H1 (cell line): ENCODE data around the gene PLEKHG3. TPM values are rescaled to one million over a fixed set of nuclear protein-coding genes. Genes with fewer than 3 reads are reported as not detected.

Source experiments
- CTCF ChIA-PET: fragments of 300-600 bp; sonication (Branson Sonifier 250); formaldehyde crosslinking; loops from one replicate; lab custom pipeline; 2021; ENCODE audit not compliant: partially characterized antibody; lab: Charles Lee
- POLR2A ChIA-PET: fragments of 300-600 bp; sonication (Branson Sonifier 250); formaldehyde crosslinking; loops from one replicate; lab custom pipeline; 2021; ENCODE audit warnings: inconsistent platforms; ENCODE audit not compliant: partially characterized antibody; lab: Charles Lee
- DNase-seq, 2 experiments: peaks; one replicate each; pipeline versions ENCODE4 v3.0.0 to v3.0.0-alpha.2; 2010 to 2022; ENCODE audit warnings: low spot score in 2 of 2, low read depth in 1 of 2, mixed read lengths in 1 of 2
- FAIRE-seq: peaks from 2 replicates; lab custom pipeline; 2011; peaks lifted over from hg19 to GRCh38; lab: Jason Lieb, UNC
- H2AFZ ChIP-seq: 2 replicates; pipeline ENCODE4 v1.8.1; 2012; ENCODE audit warnings: low read length, inconsistent platforms
- H2AK5ac ChIP-seq: 2 replicates; pipeline ENCODE4 v1.6.1; 2013; ENCODE audit warnings: low read depth, low read length
- H2BK120ac ChIP-seq: replicated peaks from 2 replicates; pipeline ENCODE3; 2013; ENCODE audit warnings: low read depth, low read length, inconsistent platforms
- H2BK12ac ChIP-seq: 2 replicates; pipeline ENCODE4 v1.6.1; 2013; ENCODE audit warnings: low read depth, low read length
- H2BK15ac ChIP-seq: 2 replicates; pipeline ENCODE4 v1.6.1; 2013; ENCODE audit warnings: low read length
- H2BK20ac ChIP-seq: 2 replicates; pipeline ENCODE4 v1.6.1; 2013; ENCODE audit warnings: low read length
- H2BK5ac ChIP-seq: 2 replicates; pipeline ENCODE4 v1.6.1; 2013; ENCODE audit warnings: low read depth, low read length
- H3K14ac ChIP-seq: 2 replicates; pipeline ENCODE4 v1.6.1; 2013; ENCODE audit warnings: inconsistent platforms; ENCODE audit not compliant: insufficient read length
- H3K18ac ChIP-seq: 2 replicates; pipeline ENCODE4 v1.6.1; 2013; ENCODE audit warnings: low read length; ENCODE audit errors: extremely low read depth
- H3K23ac ChIP-seq: 2 replicates; pipeline ENCODE4 v1.6.1; 2013; ENCODE audit warnings: inconsistent platforms; ENCODE audit not compliant: insufficient read length
- H3K23me2 ChIP-seq: 2 replicates; pipeline ENCODE4 v1.6.1; 2013; ENCODE audit warnings: low read depth, low read length
- H3K27ac ChIP-seq: 2 replicates; pipeline ENCODE4 v1.6.1; 2011; ENCODE audit warnings: low read depth, low read length, inconsistent platforms
- H3K27me3 ChIP-seq, 4 experiments: replicated peaks in 1 of 4; 1 replicate in 1 of 4; 2 replicates in 3 of 4; pipeline versions ENCODE4 v1.6.1 to v1.8.1; 2011 to 2013; ENCODE audit warnings: low read length in 3 of 4, mild to moderate bottlenecking in 3 of 4, inconsistent platforms in 2 of 4, mixed read lengths in 2 of 4, moderate library complexity in 1 of 4; ENCODE audit not compliant: control insufficient read depth in 3 of 4, insufficient read depth in 3 of 4; ENCODE audit errors: extremely low read depth in 1 of 4
- H3K36me3 ChIP-seq, 4 experiments: 2 replicates each; pipeline versions ENCODE4 v1.6.1 to v1.8.1; 2011 to 2013; ENCODE audit warnings: mild to moderate bottlenecking in 4 of 4, low read length in 3 of 4, moderate library complexity in 2 of 4, control low read depth in 1 of 4, inconsistent platforms in 1 of 4; ENCODE audit not compliant: insufficient read depth in 4 of 4, control insufficient read depth in 2 of 4
- H3K4ac ChIP-seq: replicated peaks from 2 replicates; pipeline ENCODE3; 2013; ENCODE audit warnings: low read length, low read depth, mixed read lengths, inconsistent platforms; ENCODE audit not compliant: insufficient read length
- H3K4me1 ChIP-seq, 4 experiments: replicated peaks in 1 of 4; 1 replicate in 1 of 4; 2 replicates in 3 of 4; pipeline versions ENCODE4 v1.6.1 to v1.8.1; 2011 to 2013; ENCODE audit warnings: low read length in 3 of 4, inconsistent platforms in 2 of 4, mixed read lengths in 1 of 4; ENCODE audit not compliant: insufficient read depth in 4 of 4, control insufficient read depth in 3 of 4
- H3K4me2 ChIP-seq, 2 experiments: 2 replicates each; pipeline versions ENCODE4 v1.6.1 to v1.8.1; 2011 to 2013; ENCODE audit warnings: low read depth in 2 of 2, low read length in 2 of 2, control low read depth in 1 of 2, inconsistent platforms in 1 of 2, mild to moderate bottlenecking in 1 of 2; ENCODE audit not compliant: insufficient read depth in 1 of 2
- H3K4me3 ChIP-seq, 4 experiments: fragments of 200-600, 300-600 bp in 1 of 4; sonication (generic), shearing (Covaris generic), sonication (Bioruptor Twin) in 1 of 4; 2 replicates each; pipeline versions ENCODE4 v1.5.1 to v1.8.1; 2011 to 2016; ENCODE audit warnings: low read length in 4 of 4, low read depth in 3 of 4, control low read depth in 2 of 4, inconsistent platforms in 2 of 4, mild to moderate bottlenecking in 2 of 4, mixed read lengths in 1 of 4, moderate library complexity in 1 of 4; ENCODE audit not compliant: insufficient read depth in 2 of 4; ENCODE audit errors: extremely low read depth in 1 of 4
- H3K56ac ChIP-seq: replicated peaks from 2 replicates; pipeline ENCODE3; 2013; ENCODE audit warnings: low read depth, mild to moderate bottlenecking, mixed read lengths, low read length, inconsistent platforms; ENCODE audit not compliant: insufficient read length
- H3K79me1 ChIP-seq: 2 replicates; pipeline ENCODE4 v1.6.1; 2013; ENCODE audit warnings: low read depth, low read length, control low read depth
- H3K79me2 ChIP-seq, 2 experiments: 2 replicates each; pipeline versions ENCODE4 v1.6.1 to v1.8.1; 2012 to 2013; ENCODE audit warnings: low read length in 2 of 2, mild to moderate bottlenecking in 2 of 2, inconsistent platforms in 1 of 2; ENCODE audit not compliant: insufficient read depth in 2 of 2, control insufficient read depth in 1 of 2
- H3K9ac ChIP-seq, 4 experiments: replicated peaks in 1 of 4; 1 replicate in 1 of 4; 2 replicates in 3 of 4; pipeline versions ENCODE4 v1.6.1 to v1.8.1; 2011 to 2013; ENCODE audit warnings: low read depth in 3 of 4, low read length in 3 of 4, control low read depth in 2 of 4, mild to moderate bottlenecking in 2 of 4, moderate library complexity in 2 of 4, inconsistent platforms in 1 of 4; ENCODE audit errors: extremely low read depth in 1 of 4
- H3K9me3 ChIP-seq, 2 experiments: 2 replicates each; pipeline versions ENCODE4 v1.6.1 to v1.8.1; 2012 to 2013; ENCODE audit warnings: mild to moderate bottlenecking in 2 of 2, moderate library complexity in 2 of 2, control low read depth in 1 of 2, inconsistent platforms in 1 of 2, low read depth in 1 of 2, low read length in 1 of 2, mixed read lengths in 1 of 2; ENCODE audit not compliant: insufficient read depth in 2 of 2
- H4K20me1 ChIP-seq, 2 experiments: replicated peaks in 1 of 2; 2 replicates each; pipeline versions ENCODE3 to v1.8.1; 2011 to 2013; ENCODE audit warnings: inconsistent platforms in 2 of 2, low read length in 2 of 2, mild to moderate bottlenecking in 1 of 2; ENCODE audit not compliant: insufficient read depth in 2 of 2, control insufficient read depth in 1 of 2
- H4K5ac ChIP-seq: 2 replicates; pipeline ENCODE4 v1.6.1; 2013; ENCODE audit warnings: low read length, low read depth, mixed read lengths, inconsistent platforms; ENCODE audit not compliant: insufficient read length
- H4K8ac ChIP-seq: 2 replicates; pipeline ENCODE4 v1.8.0; 2013; ENCODE audit warnings: mild to moderate bottlenecking, moderate library complexity, low read length, inconsistent platforms; ENCODE audit not compliant: insufficient read depth; ENCODE audit errors: extremely low read depth
- H4K91ac ChIP-seq: replicated peaks from 2 replicates; pipeline ENCODE3; 2013; ENCODE audit warnings: low read length, mixed read lengths, inconsistent platforms; ENCODE audit not compliant: insufficient read length
- EP300 ChIP-seq, 2 experiments: IDR thresholded peaks; 1 replicate in 1 of 2; 2 replicates in 1 of 2; pipeline ENCODE4 v1.6.1; 2011 to 2012; ENCODE audit warnings: low read depth in 2 of 2, low read length in 2 of 2, mild to moderate bottlenecking in 2 of 2, borderline replicate concordance in 1 of 2, inconsistent platforms in 1 of 2, moderate library complexity in 1 of 2
- JUN ChIP-seq: IDR thresholded peaks from 2 replicates; pipeline ENCODE4 v1.6.1; 2011; ENCODE audit warnings: low read depth, mild to moderate bottlenecking, improper control_type of control experiment, low read length
- KDM5A ChIP-seq: fragments of 200-600 bp; IDR thresholded peaks from 2 replicates; pipeline ENCODE4 v1.7.1; 2012; ENCODE audit warnings: mild to moderate bottlenecking, low read length, inconsistent platforms, mixed read lengths
- MAX ChIP-seq: IDR thresholded peaks from 2 replicates; pipeline ENCODE4 v1.6.1; 2012; ENCODE audit warnings: inconsistent platforms
- NANOG ChIP-seq: IDR thresholded peaks from 2 replicates; pipeline ENCODE4 v1.6.1; 2011; ENCODE audit warnings: low read length, low read depth, mild to moderate bottlenecking, inconsistent platforms; ENCODE audit not compliant: insufficient read depth, poor library complexity, severe bottlenecking
- PHF8 ChIP-seq: fragments of 200-600 bp; sonication (generic); conservative IDR thresholded peaks from 2 replicates; pipeline ENCODE4 v1.7.1; 2012; ENCODE audit warnings: low read depth, mild to moderate bottlenecking, inconsistent platforms, low read length, moderate library complexity
- POLR2A ChIP-seq, 2 experiments: IDR thresholded peaks; 1 replicate in 1 of 2; 2 replicates in 1 of 2; pipeline ENCODE4 v1.6.1; 2011; ENCODE audit warnings: low read depth in 2 of 2, low read length in 2 of 2, mild to moderate bottlenecking in 2 of 2; ENCODE audit errors: control extremely low read depth in 1 of 2
- RXRA ChIP-seq: IDR thresholded peaks from 2 replicates; pipeline ENCODE4 v1.6.1; 2011; ENCODE audit warnings: low read depth, mild to moderate bottlenecking, low read length, moderate library complexity; ENCODE audit not compliant: insufficient read depth
- SIN3A ChIP-seq, 2 experiments: IDR thresholded peaks in 1 of 2; conservative IDR thresholded peaks in 1 of 2; 2 replicates each; pipeline ENCODE4 v1.6.1; 2011 to 2012; ENCODE audit warnings: low read length in 2 of 2, improper control_type of control experiment in 1 of 2, low read depth in 1 of 2, mild to moderate bottlenecking in 1 of 2
- SRF ChIP-seq: IDR thresholded peaks from 2 replicates; pipeline ENCODE4 v1.6.1; 2011; ENCODE audit warnings: mild to moderate bottlenecking, low read depth, low read length, moderate library complexity
- TEAD4 ChIP-seq: IDR thresholded peaks from 2 replicates; pipeline ENCODE4 v1.6.1; 2012; ENCODE audit warnings: low read depth, low read length, inconsistent platforms, mixed read lengths
- USF2 ChIP-seq: IDR thresholded peaks from 2 replicates; pipeline ENCODE4 v1.6.1; 2011; ENCODE audit warnings: low read length, improper control_type of control experiment
- YY1 ChIP-seq: IDR thresholded peaks from 2 replicates; pipeline ENCODE4 v1.6.1; 2011; ENCODE audit warnings: low read depth, mild to moderate bottlenecking, low read length
- WGBS, 2 experiments: shearing (Covaris generic) in 1 of 2; methylation state at CpG; one replicate each; pipeline versions ENCODE4 v1.1.6 to v1.1.7; 2013 to 2015; ENCODE audit warnings: low lambda C conversion rate in 2 of 2, mixed read lengths in 2 of 2, inconsistent platforms in 1 of 2, low coverage in 1 of 2, missing lambda C conversion rate in 1 of 2; ENCODE audit not compliant: insufficient replicate concordance in 2 of 2, insufficient coverage in 1 of 2, insufficient read length in 1 of 2; ENCODE audit errors: extremely low coverage in 1 of 2, missing lambda C conversion rate in 1 of 2; 5-methylcytosine and 5-hydroxymethylcytosine counted together
- polyA plus RNA-seq, 7 experiments: library from polyadenylated mRNA; depleted of rRNA in 3 of 7; stranded (reverse) in 5 of 7; unstranded in 2 of 7; fragments of >200 nt in 5 of 7; fragments of 200-250 nt in 2 of 7; gene quantifications; 1 replicate in 5 of 7; 2 replicates in 1 of 7; 4 replicates in 1 of 7; pipeline versions ENCODE4 v1.2.1 to v1.2.3, GENCODE V29; 2011 to 2013; ENCODE audit warnings: missing spikeins in 2 of 7, mixed read lengths in 2 of 7
- total RNA-seq: library from RNA; stranded (reverse); fragmentation: NEBNext Ultra II Directional; extraction: Animal tissue kit (Norgen Biotek cat#: 25700); gene quantifications from 2 replicates; pipeline ENCODE4 v1.2.1, GENCODE V29; 2021

Gene PLEKHG3
- total and polyA plus RNA-seq, 2 of the 8 experiments (the other 6 are each of a cell fraction or from before 2014, with no cell fraction given), result 43.4 to 90.6 TPM

GRCh38 chr14:64771161-64771560, 66.9 kb downstream of the PLEKHG3 start:
- DNase-seq, result no peak
- H3K36me3 ChIP-seq, result no peaks in the 10 kb centered on the region
- H3K9me3 ChIP-seq, result peaks cover 15 to 26% of the 10 kb centered on the region in 2 experiments
- H2BK120ac ChIP-seq, result no peak overlapping the region
- H3K18ac ChIP-seq, result no peak overlapping the region
- H4K5ac ChIP-seq, result no peak overlapping the region
- no peak for FAIRE-seq
- H3K14ac ChIP-seq, result no peak overlapping the region
- peaks cover 3 to 10% (median 8%) of the 10 kb centered on the region in 4 experiments for H3K4me1 ChIP-seq
- POLR2A ChIA-PET, result no interaction called here
- peaks cover under 1% of the 10 kb centered on the region; the same call in 1 of the 2 replicates for H3K23me2 ChIP-seq
- H3K4ac ChIP-seq, result no peak overlapping the region
- no peaks in the 10 kb centered on the region for H3K79me2 ChIP-seq
- 0 out of 2 replicates have a peak overlapping the region, but pooled peaks have one; percentile 11 for H2BK12ac ChIP-seq
- CTCF ChIA-PET, result interaction anchor here (0.5 to 9.1 kb wide), 16 partner anchors 9 to 268 kb away, joined by 3 to 96 read pairs (median 5); partner anchors contain the start of gene ZBTB25
- H3K27ac ChIP-seq, result no peak overlapping the region
- no peak overlapping the region for H3K23ac ChIP-seq
- no peak overlapping the region for H2AFZ ChIP-seq
- H3K56ac ChIP-seq, result no peak overlapping the region
- H2BK15ac ChIP-seq, result no peak overlapping the region
- H3K4me2 ChIP-seq, result no peak overlapping the region
- H4K20me1 ChIP-seq, result peaks cover 0 to under 1% of the 10 kb centered on the region in 2 experiments
- no peaks in the 10 kb centered on the region for H3K79me1 ChIP-seq
- H2BK5ac ChIP-seq, result no peak overlapping the region
- no peak overlapping the region for H4K91ac ChIP-seq
- 90% methylated on average over 2 of the region's 2 CpGs; no CpG with 5 or more reads in 1 of the 2 experiments for WGBS, 2 experiments
- no peak overlapping the region for H2AK5ac ChIP-seq
- H2BK20ac ChIP-seq, result no peak overlapping the region
- no peak overlapping the region for H4K8ac ChIP-seq
- H3K4me3 ChIP-seq, result no peak overlapping the region
- H3K27me3 ChIP-seq, result no peaks in the 10 kb centered on the region
- no peak overlapping the region for H3K9ac ChIP-seq
- TF ChIP-seq EP300 (IDR thresholded peaks at IDR 0.05; ENCODE audit: borderline replicate concordance in 1 of 2, low read depth in 2 of 2, low read length in 2 of 2) (no peak), JUN (no peak), YY1 (no peak), MAX (no peak), POLR2A (IDR thresholded peaks at IDR 0.05; ENCODE audit: control extremely low read depth in 1 of 2, low read depth in 2 of 2, low read length in 2 of 2) (no peak), TEAD4 (no peak), SIN3A (conservative IDR thresholded peaks at IDR 0.05 in 1 of 2, IDR thresholded peaks at IDR 0.05 in 1 of 2; ENCODE audit: low read depth in 1 of 2, low read length in 2 of 2) (no peak), SRF (no peak), RXRA (no peak), USF2 (no peak), KDM5A (no peak), PHF8 (no peak), NANOG (no peak)
